PFSK-1 (cell line): ENCODE measurements around the gene AFDN.

ENCODE experiments used
- POLR2AphosphoS5 ChIP-seq: IDR thresholded peaks from 2 replicates; pipeline ENCODE4 v1.6.1; 2012; ENCODE audit warnings: low read depth, mild to moderate bottlenecking, control low read depth, low read length, moderate library complexity
- SIN3A ChIP-seq: IDR thresholded peaks from 2 replicates; pipeline ENCODE4 v1.6.1; 2012; ENCODE audit warnings: mild to moderate bottlenecking, low read length, moderate library complexity, borderline replicate concordance; ENCODE audit not compliant: insufficient read depth

DNA sequence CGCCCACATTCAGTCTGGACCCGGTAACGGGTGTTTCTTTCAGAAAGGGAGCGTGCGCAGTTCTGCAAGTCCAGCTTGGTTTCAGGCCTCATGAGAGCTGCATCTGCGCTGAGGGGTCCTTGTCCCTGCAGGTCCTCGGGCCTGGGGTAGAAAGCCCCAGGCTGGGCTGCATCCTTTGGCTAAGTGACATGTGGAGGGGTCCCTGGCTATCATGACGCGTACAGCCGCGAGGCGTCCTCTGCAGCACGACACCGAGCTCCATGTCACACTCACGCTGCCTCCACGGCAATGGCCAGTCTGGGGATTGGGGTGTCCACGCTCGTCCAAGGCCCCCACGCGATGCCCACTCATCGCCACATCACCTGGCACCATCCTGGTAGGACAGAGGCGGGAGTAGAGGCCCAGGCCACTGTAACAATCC, 169.0 kb downstream of the AFDN start:
- TF ChIP-seq POLR2AphosphoS5 (no peak), SIN3A (no peak)
